ENCODE data around the gene NOS3.

DNA sequence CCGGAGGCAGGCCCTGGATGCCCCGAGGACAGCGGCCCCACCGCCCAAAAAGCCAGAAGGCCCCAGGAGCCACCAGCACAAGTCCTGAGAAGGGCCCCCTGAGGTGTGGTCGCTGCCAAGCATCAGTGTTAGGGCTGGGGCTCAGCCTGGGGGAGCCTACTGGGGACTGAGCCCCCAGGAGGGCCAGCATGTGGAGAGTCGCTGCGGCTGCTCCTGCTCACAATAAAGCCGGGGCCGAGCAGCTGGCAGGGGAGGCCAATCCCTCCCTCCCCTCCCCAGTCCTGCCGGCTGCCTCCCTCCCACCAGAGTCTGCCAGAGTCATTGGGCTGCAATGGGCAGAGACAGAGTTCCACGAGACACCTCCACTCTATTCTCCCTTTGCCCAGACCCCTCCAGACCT is 54.4 kb downstream of the NOS3 start:
- TF ChIP-seq POLR2A (IDR thresholded peaks at IDR 0.05), result no peak
- TF ChIP-seq, protein P1, sequence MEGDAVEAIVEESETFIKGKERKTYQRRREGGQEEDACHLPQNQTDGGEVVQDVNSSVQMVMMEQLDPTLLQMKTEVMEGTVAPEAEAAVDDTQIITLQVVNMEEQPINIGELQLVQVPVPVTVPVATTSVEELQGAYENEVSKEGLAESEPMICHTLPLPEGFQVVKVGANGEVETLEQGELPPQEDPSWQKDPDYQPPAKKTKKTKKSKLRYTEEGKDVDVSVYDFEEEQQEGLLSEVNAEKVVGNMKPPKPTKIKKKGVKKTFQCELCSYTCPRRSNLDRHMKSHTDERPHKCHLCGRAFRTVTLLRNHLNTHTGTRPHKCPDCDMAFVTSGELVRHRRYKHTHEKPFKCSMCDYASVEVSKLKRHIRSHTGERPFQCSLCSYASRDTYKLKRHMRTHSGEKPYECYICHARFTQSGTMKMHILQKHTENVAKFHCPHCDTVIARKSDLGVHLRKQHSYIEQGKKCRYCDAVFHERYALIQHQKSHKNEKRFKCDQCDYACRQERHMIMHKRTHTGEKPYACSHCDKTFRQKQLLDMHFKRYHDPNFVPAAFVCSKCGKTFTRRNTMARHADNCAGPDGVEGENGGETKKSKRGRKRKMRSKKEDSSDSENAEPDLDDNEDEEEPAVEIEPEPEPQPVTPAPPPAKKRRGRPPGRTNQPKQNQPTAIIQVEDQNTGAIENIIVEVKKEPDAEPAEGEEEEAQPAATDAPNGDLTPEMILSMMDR (IDR thresholded peaks at IDR 0.05), result no peak

Data from uterus (tissue), 2 donors.